ENCODE results near the gene NELFE.
"Not testable (repeated sequence)": the region's sequence is repeated elsewhere in the genome, so short reads cannot be mapped to it uniquely, and the experiment has no call there.

GRCh38 chr6:32003301-32003700, 44.5 kb upstream of the NELFE start:
- TF ChIP-seq NFATC3 (CRISPR knock-in tag; IDR thresholded peaks at IDR 0.05); RFXAP (CRISPR knock-in tag; IDR thresholded peaks at IDR 0.05; ENCODE audit: borderline replicate concordance); ZSCAN25 (CRISPR knock-in tag; IDR thresholded peaks at IDR 0.05); GRHL1 (CRISPR knock-in tag; conservative IDR thresholded peaks at IDR 0.05); ETV6 (CRISPR knock-in tag; conservative IDR thresholded peaks at IDR 0.05); HMGXB4 (CRISPR knock-in tag; IDR thresholded peaks at IDR 0.05; ENCODE audit: borderline replicate concordance in 1 of 2, low read depth in 1 of 2); ZNF776 (CRISPR knock-in tag; IDR thresholded peaks at IDR 0.05); UBTF (CRISPR knock-in tag; IDR thresholded peaks at IDR 0.05); ZNF484 (CRISPR knock-in tag; IDR thresholded peaks at IDR 0.05; ENCODE audit: borderline replicate concordance, low read depth); MAF1 (CRISPR knock-in tag; IDR thresholded peaks at IDR 0.05; ENCODE audit: borderline replicate concordance): not testable (repeated sequence)
- TF ChIP-seq, protein P1, sequence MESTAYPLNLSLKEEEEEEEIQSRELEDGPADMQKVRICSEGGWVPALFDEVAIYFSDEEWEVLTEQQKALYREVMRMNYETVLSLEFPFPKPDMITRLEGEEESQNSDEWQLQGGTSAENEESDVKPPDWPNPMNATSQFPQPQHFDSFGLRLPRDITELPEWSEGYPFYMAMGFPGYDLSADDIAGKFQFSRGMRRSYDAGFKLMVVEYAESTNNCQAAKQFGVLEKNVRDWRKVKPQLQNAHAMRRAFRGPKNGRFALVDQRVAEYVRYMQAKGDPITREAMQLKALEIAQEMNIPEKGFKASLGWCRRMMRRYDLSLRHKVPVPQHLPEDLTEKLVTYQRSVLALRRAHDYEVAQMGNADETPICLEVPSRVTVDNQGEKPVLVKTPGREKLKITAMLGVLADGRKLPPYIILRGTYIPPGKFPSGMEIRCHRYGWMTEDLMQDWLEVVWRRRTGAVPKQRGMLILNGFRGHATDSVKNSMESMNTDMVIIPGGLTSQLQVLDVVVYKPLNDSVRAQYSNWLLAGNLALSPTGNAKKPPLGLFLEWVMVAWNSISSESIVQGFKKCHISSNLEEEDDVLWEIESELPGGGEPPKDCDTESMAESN (CRISPR knock-in tag; conservative IDR thresholded peaks at IDR 0.05) = not testable (repeated sequence)
